Epidermal melanocyte (primary cell): ENCODE results near the gene TRPV4.

Experiments used
- DNase-seq: peaks from one replicate; pipeline ENCODE4 v3.0.0; 2011; ENCODE audit warnings: low spot score; ENCODE audit not compliant: insufficient read length

TRPV4 gene

DNA sequence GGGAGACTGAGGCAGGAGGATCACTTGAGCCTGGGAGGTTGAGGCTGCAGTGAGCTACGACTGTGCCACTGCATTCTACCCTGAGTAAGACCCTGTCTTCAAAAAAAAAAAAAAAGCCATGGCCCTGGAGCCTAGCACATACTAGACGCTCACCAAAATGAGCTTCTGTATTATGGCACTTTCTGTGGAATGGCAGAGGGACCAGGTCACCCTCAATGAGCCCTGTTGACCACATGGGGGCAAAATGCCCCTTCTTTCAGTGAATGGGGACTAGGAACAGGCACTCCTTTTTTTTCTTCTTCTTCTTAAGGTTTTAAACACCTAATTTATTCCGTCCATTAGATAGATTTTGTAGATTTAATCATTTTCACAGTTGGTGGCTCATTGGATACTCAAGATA, 69.1 kb downstream of the TRPV4 start:
- no peak for DNase-seq

GRCh38 chr12:109763201-109763841, 69.9 kb downstream of the TRPV4 start:
- no peak for DNase-seq

- DNase-seq: no peak
Observed at GRCh38 chr12:109762673-109763191, 70.5 kb downstream of the TRPV4 start.

- no peak for DNase-seq
Observed at GRCh38 chr12:109762071-109762672, 71.0 kb downstream of the TRPV4 start.

DNA sequence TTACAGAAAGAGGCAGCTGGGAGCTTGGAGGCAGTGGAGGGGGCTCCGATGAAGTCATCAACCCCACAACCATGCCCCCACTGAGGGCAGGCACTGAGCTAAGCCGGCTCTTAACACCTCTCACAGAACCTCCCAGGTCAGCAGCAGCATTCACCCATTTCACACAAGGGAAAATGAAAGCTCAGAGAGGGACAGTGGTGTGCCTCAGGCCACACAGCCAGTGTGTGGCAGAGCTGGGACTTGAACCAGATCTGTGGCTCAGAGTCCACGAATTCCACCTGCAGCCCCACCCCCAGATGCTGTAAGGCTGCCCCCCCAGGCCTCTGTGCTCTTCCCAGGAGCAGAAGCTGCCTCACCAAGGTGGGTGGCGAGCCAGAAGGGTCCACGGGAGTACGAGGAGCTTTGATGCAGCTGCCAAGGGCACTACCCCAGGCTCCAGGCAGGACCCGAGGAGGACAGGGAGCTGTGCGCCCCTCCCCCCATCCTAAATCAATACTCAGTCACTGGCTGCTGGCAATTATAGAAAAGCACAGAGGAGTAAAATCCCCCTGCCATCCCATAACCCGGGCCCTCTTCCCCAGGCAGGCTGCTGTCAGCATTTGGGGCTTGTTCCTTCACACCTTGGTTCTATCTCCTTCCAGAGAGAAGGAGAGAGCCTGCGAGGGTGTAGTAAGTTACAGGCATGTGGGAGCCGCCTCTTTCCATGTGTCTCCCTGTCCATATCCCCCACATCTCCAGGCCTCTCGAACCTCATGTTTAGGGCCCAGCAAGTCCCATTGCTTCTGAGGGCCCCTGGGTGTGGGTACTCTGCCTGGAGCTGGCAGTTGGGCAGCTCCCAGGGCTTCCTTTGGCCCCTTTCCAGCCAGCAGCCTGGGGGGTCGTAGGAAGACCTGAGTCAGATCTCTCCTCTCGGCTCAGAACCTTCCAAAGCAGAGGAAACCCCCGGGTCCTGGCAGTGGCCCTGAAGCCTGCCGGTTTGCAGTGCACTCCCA, 72.0 kb downstream of the TRPV4 start:
- no peak for DNase-seq

DNA sequence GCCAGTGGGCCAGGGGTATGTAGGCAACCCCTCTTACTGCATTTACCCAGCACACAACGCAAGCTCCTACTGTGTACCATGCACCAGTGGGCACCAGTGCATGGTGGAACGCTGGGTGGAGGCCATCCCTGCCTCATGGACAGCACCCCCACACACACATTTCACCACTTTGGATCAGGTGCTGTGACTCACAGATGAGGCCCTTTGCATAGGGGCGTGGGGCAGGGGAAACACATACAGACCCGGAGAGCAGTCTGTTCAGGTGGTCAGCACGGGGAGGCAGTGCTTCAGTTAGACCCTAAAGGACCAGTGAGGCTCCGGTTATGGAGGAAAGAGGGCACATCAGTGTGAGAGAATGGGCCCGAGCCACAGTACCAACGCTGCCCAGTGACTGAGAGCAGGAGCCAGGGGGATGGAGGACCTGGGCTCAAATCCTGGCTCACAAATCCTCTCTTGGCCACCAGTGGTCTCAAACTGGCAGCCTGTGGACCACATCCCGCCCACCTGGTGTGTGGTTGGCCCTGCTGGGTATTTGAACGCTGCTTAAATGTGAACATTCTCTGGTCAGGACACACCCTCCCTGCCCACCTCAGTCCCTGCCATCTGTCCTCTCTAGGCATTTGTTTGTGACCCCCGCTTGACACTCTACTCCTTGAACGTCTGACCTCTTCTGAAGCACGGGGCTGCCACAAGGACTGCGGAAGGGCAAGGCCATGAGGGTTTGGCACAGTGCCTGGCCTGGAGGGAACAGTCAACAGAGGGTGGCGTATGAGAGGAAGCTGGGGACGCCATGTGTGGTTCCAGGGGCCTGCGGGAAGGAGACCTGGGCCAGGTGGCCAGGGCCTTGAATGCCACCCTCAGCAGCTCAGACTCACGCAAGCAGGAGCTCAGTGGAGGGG, 72.9 kb downstream of the TRPV4 start:
- no peak for DNase-seq

DNA sequence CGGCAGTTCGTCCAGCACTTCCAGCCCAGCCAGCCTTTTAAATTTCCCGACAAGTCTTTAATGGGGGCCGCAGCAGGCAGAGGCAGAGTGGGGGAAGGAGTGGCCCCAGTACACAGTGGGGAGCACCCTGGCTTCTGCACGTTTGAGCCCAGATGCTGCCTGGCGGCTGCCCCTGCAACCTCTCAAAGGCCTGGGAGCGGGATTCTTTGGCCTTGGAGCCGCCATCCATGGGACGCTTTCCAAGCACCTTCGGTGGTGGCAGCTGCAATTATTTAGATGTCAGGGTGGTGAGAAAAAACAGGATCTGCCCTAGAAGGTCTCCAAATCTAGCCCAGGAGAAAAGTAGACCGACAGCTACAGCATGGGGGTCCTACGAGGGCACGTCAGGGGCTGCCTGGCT, 73.6 kb downstream of the TRPV4 start:
- DNase-seq: no peak

GRCh38 chr12:109758426-109759420, 74.5 kb downstream of the TRPV4 start:
- DNase-seq: no peak

DNA sequence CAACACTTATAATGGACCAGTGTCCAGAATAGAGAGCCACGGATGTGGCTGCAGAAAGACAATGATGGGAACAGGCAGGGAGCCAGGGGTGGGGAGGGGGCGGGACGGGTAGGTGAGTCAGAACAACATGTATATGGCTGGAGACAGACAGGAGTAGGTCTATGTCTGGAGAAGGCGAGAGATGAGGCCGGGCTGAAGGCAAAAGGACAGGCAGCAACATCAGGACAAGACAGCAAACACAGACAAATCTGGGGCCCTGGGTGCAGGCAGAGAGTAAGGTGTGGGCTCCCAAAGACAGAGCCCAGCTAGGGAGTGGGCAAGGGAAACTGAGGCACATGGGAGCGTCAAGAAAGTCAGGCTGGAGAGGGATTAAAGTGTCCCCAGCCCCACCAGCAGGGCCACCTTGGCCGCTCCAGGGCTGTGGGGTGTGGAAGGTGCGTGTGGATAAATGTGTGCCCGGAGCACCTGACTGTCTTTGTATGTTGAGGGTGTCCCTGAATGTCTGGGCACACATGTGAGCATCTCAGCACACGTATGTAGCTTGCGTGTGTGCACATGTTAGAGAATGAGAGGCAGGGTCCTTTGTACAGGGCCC, 75.4 kb downstream of the TRPV4 start:
- DNase-seq: no peak

- no peak for DNase-seq
Observed at GRCh38 chr12:109756457-109756856, 76.7 kb downstream of the TRPV4 start.

- DNase-seq: no peak
Observed at GRCh38 chr12:109753959-109754358, 79.2 kb downstream of the TRPV4 start.

DNA sequence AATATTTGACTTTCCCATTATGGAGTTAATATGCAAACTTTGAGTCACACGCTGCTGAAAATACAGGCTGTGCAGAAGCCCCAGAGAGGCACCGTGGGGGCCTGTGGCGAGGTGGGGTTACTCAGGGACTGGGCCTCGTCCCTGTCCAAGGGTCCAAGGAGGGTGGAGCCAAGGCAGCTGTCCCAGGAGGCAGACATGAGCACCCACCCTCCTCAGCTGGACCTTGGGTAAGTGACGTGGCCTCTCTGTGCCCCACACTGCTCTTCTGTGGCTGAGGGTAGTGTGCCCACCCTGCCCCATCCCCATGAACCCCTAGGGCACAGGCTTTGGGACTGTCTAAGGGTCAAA, 80.2 kb downstream of the TRPV4 start:
- DNase-seq: no peak

- DNase-seq: no peak
Observed at GRCh38 chr12:109752117-109753053, 80.8 kb downstream of the TRPV4 start.

GRCh38 chr12:109744986-109745942, 87.9 kb downstream of the TRPV4 start:
- DNase-seq: no peak

DNA sequence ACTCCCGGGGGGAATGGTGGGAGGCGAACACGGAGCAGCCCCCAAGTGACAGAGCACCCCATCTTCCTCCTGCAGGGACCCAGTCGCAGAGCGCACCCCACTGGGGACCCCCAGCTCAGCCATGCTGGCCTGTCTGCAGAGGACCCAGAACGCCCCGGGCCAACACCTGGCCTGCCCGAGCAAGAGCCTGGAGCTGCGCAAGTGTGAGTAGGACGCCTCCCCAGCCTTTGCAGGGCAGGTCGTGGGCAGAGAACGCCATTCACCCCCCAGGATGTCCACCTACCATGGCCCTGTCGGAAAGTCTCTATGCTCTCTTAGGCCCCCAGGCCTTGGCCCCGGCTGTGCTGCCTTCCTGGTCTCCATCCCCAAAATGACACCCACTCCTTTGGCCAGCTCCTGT, 89.2 kb downstream of the TRPV4 start:
- no peak for DNase-seq

DNA sequence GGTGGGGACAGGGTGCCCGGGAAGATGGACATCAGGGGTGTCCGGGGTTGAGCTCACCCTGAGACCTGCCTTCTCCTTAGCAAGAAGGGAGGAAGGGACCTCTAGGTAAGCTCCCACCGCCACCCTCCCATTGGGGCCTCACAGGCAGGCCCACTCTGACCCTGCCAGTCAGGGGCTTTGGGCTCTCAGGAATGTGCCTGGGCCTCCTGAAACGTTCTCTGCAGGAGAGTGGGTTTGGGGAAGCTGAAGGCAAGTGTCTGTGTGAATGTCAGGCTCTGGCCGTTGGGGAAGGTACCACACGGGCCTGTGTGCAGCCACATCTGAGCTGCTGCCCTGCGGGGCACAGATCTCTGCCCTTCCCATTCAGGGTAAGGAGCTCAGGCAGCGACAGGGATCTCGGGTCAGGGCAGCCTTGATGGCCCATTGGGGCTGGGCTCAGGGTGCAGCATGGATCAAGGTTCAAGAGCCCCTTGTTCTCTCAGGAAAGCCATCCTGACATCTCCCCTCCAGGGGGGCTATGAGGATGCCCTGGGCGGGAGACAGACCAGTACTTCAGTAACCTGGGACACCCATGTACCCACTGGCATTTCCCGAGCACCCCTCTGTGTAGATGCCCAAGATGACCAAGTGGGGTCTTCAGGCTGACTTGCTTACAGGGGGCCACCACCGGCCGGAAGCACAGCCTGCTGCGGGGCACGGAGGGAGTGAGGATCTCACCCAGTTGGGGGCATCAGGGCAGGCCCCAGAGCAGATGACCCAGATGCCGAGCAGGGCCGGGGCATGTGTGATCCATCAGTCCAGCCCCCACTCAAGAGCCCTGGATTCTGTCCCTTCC, 89.9 kb downstream of the TRPV4 start:
- DNase-seq: no peak
